ENCODE data around the gene FNDC4.

The FNDC4 gene

GRCh38 chr2:27461118-27461517 is 33.9 kb downstream of the FNDC4 start:
- Histone ChIP-seq H3K4me3 (ENCODE audit: low read length, poor library complexity, severe bottlenecking) (no peak overlapping the region), H3K4me1 (ENCODE audit: insufficient read depth, low read length, poor library complexity, severe bottlenecking) (peaks cover 2% of the 10 kb centered on the region), H2AFZ (ENCODE audit: low read length) (no peak overlapping the region), H3K27me3 (ENCODE audit: insufficient read depth, low read length, poor library complexity, severe bottlenecking) (no peaks in the 10 kb centered on the region), H3K4me2 (ENCODE audit: low read depth, low read length, poor library complexity, severe bottlenecking) (no peak overlapping the region), H3K9me3 (ENCODE audit: insufficient read depth, low read depth, low read length) (no peaks in the 10 kb centered on the region), H3K9ac (ENCODE audit: low read depth, low read length, poor library complexity, severe bottlenecking) (no peak overlapping the region), H3K36me3 (ENCODE audit: insufficient read depth, low read length) (no peaks in the 10 kb centered on the region), H3K9me2 (replicated peaks; ENCODE audit: low read depth, low read length) (no peaks in the 10 kb centered on the region), H4K20me1 (ENCODE audit: insufficient read depth, low read length, poor library complexity, severe bottlenecking) (no peaks in the 10 kb centered on the region), H3K79me2 (ENCODE audit: insufficient read depth, low read length) (no peaks in the 10 kb centered on the region), H3F3A (ENCODE audit: low read depth) (no peaks in the 10 kb centered on the region)
- TF ChIP-seq CTCF (conservative IDR thresholded peaks at IDR 0.05; ENCODE audit: low read length) (no peak), EZH2phosphoT487 (IDR thresholded peaks at IDR 0.05; ENCODE audit: borderline replicate concordance) (no peak)

GRCh38 chr2:27453968-27454367 is 41.0 kb downstream of the FNDC4 start:
- no peak overlapping the region for H3K4me3 ChIP-seq (ENCODE audit: low read length, poor library complexity, severe bottlenecking)
- no peak for TF ChIP-seq CTCF (conservative IDR thresholded peaks at IDR 0.05; ENCODE audit: low read length)
- no peak overlapping the region for H3K4me2 ChIP-seq (ENCODE audit: low read depth, low read length, poor library complexity, severe bottlenecking)
- no peaks in the 10 kb centered on the region for H4K20me1 ChIP-seq (ENCODE audit: insufficient read depth, low read length, poor library complexity, severe bottlenecking)
- H3F3A ChIP-seq (ENCODE audit: low read depth), result no peaks in the 10 kb centered on the region
- no peaks in the 10 kb centered on the region for H3K79me2 ChIP-seq (ENCODE audit: insufficient read depth, low read length)
- H3K9me2 ChIP-seq (replicated peaks; ENCODE audit: low read depth, low read length), result no peaks in the 10 kb centered on the region
- H3K9me3 ChIP-seq (ENCODE audit: insufficient read depth, low read depth, low read length), result no peaks in the 10 kb centered on the region
- H3K27me3 ChIP-seq (ENCODE audit: insufficient read depth, low read length, poor library complexity, severe bottlenecking), result no peaks in the 10 kb centered on the region
- no peaks in the 10 kb centered on the region for H3K36me3 ChIP-seq (ENCODE audit: insufficient read depth, low read length)
- H2AFZ ChIP-seq (ENCODE audit: low read length), result no peak overlapping the region
- H3K4me1 ChIP-seq (ENCODE audit: insufficient read depth, low read length, poor library complexity, severe bottlenecking), result peaks cover 8% of the 10 kb centered on the region
- no peak overlapping the region for H3K9ac ChIP-seq (ENCODE audit: low read depth, low read length, poor library complexity, severe bottlenecking)

DNA sequence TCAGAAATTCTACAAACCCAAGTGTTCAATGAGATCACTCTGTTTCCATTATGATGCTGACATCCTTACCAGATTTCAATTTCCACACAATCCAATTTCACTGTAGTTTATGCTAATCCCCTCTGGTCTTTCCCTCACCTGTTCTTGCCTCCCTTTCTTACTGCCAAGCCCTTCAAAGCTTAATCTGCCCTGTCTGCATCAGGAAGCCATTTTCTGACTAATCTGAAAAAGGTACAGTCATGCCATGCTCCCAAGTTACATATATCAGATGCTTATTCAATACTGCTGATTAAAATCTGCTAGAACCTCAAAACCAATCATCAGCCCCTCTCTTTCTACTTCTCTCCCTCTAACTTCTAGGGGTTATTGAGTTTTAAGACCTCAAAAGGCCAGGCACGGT is 43.9 kb downstream of the FNDC4 start:
- no peak overlapping the region for H3K4me3 ChIP-seq (ENCODE audit: low read length, poor library complexity, severe bottlenecking)
- no peak overlapping the region for H3K9ac ChIP-seq (ENCODE audit: low read depth, low read length, poor library complexity, severe bottlenecking)
- H3K36me3 ChIP-seq (ENCODE audit: insufficient read depth, low read length), result no peaks in the 10 kb centered on the region
- no peak overlapping the region for H2AFZ ChIP-seq (ENCODE audit: low read length)
- no peaks in the 10 kb centered on the region for H3F3A ChIP-seq (ENCODE audit: low read depth)
- no peaks in the 10 kb centered on the region for H3K9me3 ChIP-seq (ENCODE audit: insufficient read depth, low read depth, low read length)
- peaks cover 5% of the 10 kb centered on the region for H3K4me1 ChIP-seq (ENCODE audit: insufficient read depth, low read length, poor library complexity, severe bottlenecking)
- TF ChIP-seq EZH2phosphoT487 (IDR thresholded peaks at IDR 0.05; ENCODE audit: borderline replicate concordance) (no peak), CTCF (conservative IDR thresholded peaks at IDR 0.05; ENCODE audit: low read length) (no peak)
- no peaks in the 10 kb centered on the region for H4K20me1 ChIP-seq (ENCODE audit: insufficient read depth, low read length, poor library complexity, severe bottlenecking)
- no peaks in the 10 kb centered on the region for H3K79me2 ChIP-seq (ENCODE audit: insufficient read depth, low read length)
- no peak overlapping the region for H3K4me2 ChIP-seq (ENCODE audit: low read depth, low read length, poor library complexity, severe bottlenecking)
- H3K27me3 ChIP-seq (ENCODE audit: insufficient read depth, low read length, poor library complexity, severe bottlenecking), result no peaks in the 10 kb centered on the region
- no peaks in the 10 kb centered on the region for H3K9me2 ChIP-seq (replicated peaks; ENCODE audit: low read depth, low read length)

All from Loucy (cell line).